ENCODE data around the gene EXOC6B. TPM values are rescaled to one million over a fixed set of nuclear protein-coding genes. Genes with fewer than 3 reads are reported as not detected.
A peak's percentile ranks its signal among the peaks of the same experiment; 100 is the strongest.

Gene EXOC6B
- total RNA-seq, 1 donor from 2014 or later: 46.1 TPM

- no peaks in the 10 kb centered on the region for H3K9me3 Mint-ChIP-seq
- peak; percentile 94 for DNase-seq (ENCODE audit: extremely low spot score, unreplicated experiment)
- H3K27me3 Mint-ChIP-seq: peaks cover 54% of the 10 kb centered on the region
- peak overlapping the region; percentile 40 for H3K27ac Mint-ChIP-seq
- H3K36me3 Mint-ChIP-seq: no peaks in the 10 kb centered on the region
- peak; percentile 100 for TF ChIP-seq CTCF (conservative IDR thresholded peaks at IDR 0.05)
- peaks cover 8% of the 10 kb centered on the region for H3K4me1 Mint-ChIP-seq (ENCODE audit: unreplicated experiment)
- peak overlapping the region; percentile 87 for H3K4me3 Mint-ChIP-seq
These were observed 36.6 kb upstream of the EXOC6B start for GRCh38 chr2:72862239-72862988.

GRCh38 chr2:72859831-72860262 is 34.0 kb upstream of the EXOC6B start:
- H3K4me1 Mint-ChIP-seq (ENCODE audit: unreplicated experiment): peaks cover 8% of the 10 kb centered on the region
- TF ChIP-seq CTCF (conservative IDR thresholded peaks at IDR 0.05): peak; percentile 81
- H3K9me3 Mint-ChIP-seq: no peaks in the 10 kb centered on the region
- peaks cover 54% of the 10 kb centered on the region for H3K27me3 Mint-ChIP-seq
- H3K36me3 Mint-ChIP-seq: no peaks in the 10 kb centered on the region
- H3K27ac Mint-ChIP-seq: no peak overlapping the region
- H3K4me3 Mint-ChIP-seq: no peak overlapping the region
- no peak for DNase-seq (ENCODE audit: extremely low spot score, unreplicated experiment)

DNA sequence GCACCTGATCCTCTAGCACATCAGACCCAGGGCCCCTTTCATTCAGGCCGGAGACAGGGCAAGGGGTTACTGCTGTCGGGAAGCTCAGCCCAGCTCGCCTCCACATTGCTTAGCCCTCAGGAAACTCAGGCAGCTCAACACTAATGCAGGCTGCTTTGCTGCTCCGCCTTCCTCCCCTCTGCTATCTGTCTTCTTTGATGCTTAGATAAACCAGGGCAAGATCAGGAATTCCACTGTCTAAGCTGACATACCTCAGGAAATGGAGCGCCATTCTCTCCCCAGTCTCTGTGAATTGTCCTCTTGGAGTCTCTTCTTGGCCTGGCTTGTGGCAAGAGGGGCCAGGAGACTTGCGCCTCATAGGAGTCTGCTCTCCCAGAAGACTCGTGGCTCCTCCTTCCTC is 25.5 kb upstream of the EXOC6B start:
- Mint-ChIP-seq H3K36me3 (no peaks in the 10 kb centered on the region), H3K27ac (no peak overlapping the region), H3K4me1 (ENCODE audit: unreplicated experiment) (no peaks in the 10 kb centered on the region), H3K9me3 (no peaks in the 10 kb centered on the region), H3K27me3 (peaks cover 10% of the 10 kb centered on the region), H3K4me3 (no peak overlapping the region)
- TF ChIP-seq CTCF (conservative IDR thresholded peaks at IDR 0.05): no peak
- no peak for DNase-seq (ENCODE audit: extremely low spot score, unreplicated experiment)

DNA sequence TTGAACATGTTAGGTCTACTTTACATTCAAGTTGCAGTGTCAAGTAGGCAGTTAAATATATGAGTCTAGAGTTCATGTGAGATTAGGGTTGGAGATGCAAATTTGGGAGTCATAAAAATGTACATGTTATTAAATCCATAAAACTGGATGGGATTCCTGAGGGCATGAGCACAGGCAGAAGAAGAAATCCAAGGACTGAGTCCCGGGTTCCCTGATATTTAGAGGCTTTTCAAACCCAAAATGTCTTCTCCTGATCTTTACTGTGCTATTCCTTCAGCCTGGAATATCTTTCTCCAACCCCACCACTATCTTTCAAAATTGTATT is 23.3 kb upstream of the EXOC6B start:
- no peak for TF ChIP-seq CTCF (conservative IDR thresholded peaks at IDR 0.05)
- H3K4me1 Mint-ChIP-seq (ENCODE audit: unreplicated experiment): no peaks in the 10 kb centered on the region
- no peaks in the 10 kb centered on the region for H3K36me3 Mint-ChIP-seq
- no peak for DNase-seq (ENCODE audit: extremely low spot score, unreplicated experiment)
- H3K9me3 Mint-ChIP-seq: no peaks in the 10 kb centered on the region
- H3K27me3 Mint-ChIP-seq: peaks cover 3% of the 10 kb centered on the region
- no peak overlapping the region for H3K4me3 Mint-ChIP-seq
- no peak overlapping the region for H3K27ac Mint-ChIP-seq

DNA sequence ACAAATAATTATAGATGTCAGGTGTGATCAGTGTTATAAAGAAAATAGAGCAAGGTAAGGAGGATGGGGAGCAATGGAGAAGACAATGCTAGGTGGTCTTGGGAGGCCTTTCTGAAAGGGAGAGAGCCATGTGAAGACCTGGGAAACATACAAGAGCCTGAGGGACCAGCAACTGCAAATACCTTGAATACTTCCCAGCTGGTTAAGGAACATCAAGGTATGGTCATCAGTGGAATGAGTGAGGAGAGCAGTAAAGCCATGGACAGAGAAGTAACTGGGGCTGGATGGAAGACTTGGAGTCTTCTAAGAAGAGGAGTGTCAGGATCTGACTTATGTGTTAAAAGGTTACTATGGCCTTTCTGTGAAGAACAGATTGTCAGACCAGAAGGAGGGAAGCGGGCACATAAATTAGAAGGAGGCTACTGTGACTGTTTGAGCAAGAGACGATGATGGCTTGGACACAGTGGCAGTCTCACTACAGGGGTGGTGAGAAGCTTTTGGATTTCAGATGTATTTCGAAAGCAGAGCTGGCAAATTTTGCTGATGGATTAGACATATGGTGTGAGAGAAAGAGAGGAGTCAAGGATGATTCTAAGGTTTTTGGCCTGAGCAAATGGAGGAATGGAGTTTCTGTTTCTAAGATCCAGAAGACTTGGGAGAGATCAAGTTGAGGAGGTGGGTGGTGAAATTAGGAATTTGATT is 22.8 kb upstream of the EXOC6B start:
- H3K4me1 Mint-ChIP-seq (ENCODE audit: unreplicated experiment): no peaks in the 10 kb centered on the region
- DNase-seq (ENCODE audit: extremely low spot score, unreplicated experiment): no peak
- H3K9me3 Mint-ChIP-seq: no peaks in the 10 kb centered on the region
- TF ChIP-seq CTCF (conservative IDR thresholded peaks at IDR 0.05): no peak
- H3K36me3 Mint-ChIP-seq: no peaks in the 10 kb centered on the region
- H3K4me3 Mint-ChIP-seq: no peak overlapping the region
- peaks cover 3% of the 10 kb centered on the region for H3K27me3 Mint-ChIP-seq
- H3K27ac Mint-ChIP-seq: no peak overlapping the region
